ENCODE results near the gene KCNV2.

KCNV2 gene

GRCh38 chr9:2778816-2779215 is 61.5 kb downstream of the KCNV2 start:
- DNase-seq (ENCODE audit: low read depth) = no peak
- H3K4me3 ChIP-seq (ENCODE audit: low read depth, low read length) = no peak overlapping the region
- TF ChIP-seq, protein P1, sequence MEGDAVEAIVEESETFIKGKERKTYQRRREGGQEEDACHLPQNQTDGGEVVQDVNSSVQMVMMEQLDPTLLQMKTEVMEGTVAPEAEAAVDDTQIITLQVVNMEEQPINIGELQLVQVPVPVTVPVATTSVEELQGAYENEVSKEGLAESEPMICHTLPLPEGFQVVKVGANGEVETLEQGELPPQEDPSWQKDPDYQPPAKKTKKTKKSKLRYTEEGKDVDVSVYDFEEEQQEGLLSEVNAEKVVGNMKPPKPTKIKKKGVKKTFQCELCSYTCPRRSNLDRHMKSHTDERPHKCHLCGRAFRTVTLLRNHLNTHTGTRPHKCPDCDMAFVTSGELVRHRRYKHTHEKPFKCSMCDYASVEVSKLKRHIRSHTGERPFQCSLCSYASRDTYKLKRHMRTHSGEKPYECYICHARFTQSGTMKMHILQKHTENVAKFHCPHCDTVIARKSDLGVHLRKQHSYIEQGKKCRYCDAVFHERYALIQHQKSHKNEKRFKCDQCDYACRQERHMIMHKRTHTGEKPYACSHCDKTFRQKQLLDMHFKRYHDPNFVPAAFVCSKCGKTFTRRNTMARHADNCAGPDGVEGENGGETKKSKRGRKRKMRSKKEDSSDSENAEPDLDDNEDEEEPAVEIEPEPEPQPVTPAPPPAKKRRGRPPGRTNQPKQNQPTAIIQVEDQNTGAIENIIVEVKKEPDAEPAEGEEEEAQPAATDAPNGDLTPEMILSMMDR (conservative IDR thresholded peaks at IDR 0.05; ENCODE audit: low read depth, low read length) = no peak
